A549 (cell line): Measurements from ENCODE around the gene TMEM186. TPM values are rescaled to one million over a fixed set of nuclear protein-coding genes. Genes with fewer than 3 reads are reported as not detected.
A peak's percentile ranks its signal among the peaks of the same experiment; 100 is the strongest.

Source experiments
- ATAC-seq, 2 experiments: fragments of 200-7000 bp in 1 of 2; fragments of >200 bp in 1 of 2; cut with Nextera tagmentation in 1 of 2; cut with Tn5 transposase in 1 of 2; 3 replicates each; pipeline versions ENCODE4 v1.8.0 to v1.9.1; 2018 to 2020; ENCODE audit warnings: mild to moderate bottlenecking in 1 of 2, moderate library complexity in 1 of 2
- CTCF ChIA-PET: fragments of 300-600 bp; sonication (Branson Sonifier 250); formaldehyde crosslinking; extraction: SDS; loops from one replicate; lab custom pipeline; 2021; ENCODE audit warnings: antibody characterized with exemption, inconsistent platforms; lab: Yijun Ruan, JAX
- POLR2A ChIA-PET: fragments of 350-600 bp; formaldehyde crosslinking; extraction: SDS; loops from one replicate; lab custom pipeline; 2021; ENCODE audit warnings: antibody characterized with exemption, inconsistent platforms; lab: Yijun Ruan, JAX
- DNase-seq, 2 experiments: peaks; one replicate each; pipeline versions ENCODE4 v3.0.0 to v3.0.0-alpha.2; 2011 to 2016; ENCODE audit warnings: low read depth in 1 of 2, low spot score in 1 of 2
- FAIRE-seq: peaks from 2 replicates; lab custom pipeline; 2011; peaks lifted over from hg19 to GRCh38; lab: Jason Lieb, UNC
- H3K27ac ChIP-seq, 2 experiments: fragments of >200 bp; sonication (Bioruptor Twin); formaldehyde crosslinking; 3 replicates each; pipeline ENCODE4 v1.5.1; 2016 to 2017
- H3K4me1 ChIP-seq: fragments of >200 bp; sonication (Bioruptor Twin); formaldehyde crosslinking; 3 replicates; pipeline ENCODE4 v1.6.1; 2016
- H3K4me2 ChIP-seq: fragments of >200 bp; sonication (Bioruptor Twin); formaldehyde crosslinking; 3 replicates; pipeline ENCODE4 v1.6.1; 2016
- H3K4me3 ChIP-seq: fragments of >200 bp; sonication (Bioruptor Twin); formaldehyde crosslinking; 3 replicates; pipeline ENCODE4 v1.5.1; 2016
- H3K9me3 ChIP-seq: fragments of >200 bp; sonication (Bioruptor Twin); formaldehyde crosslinking; 3 replicates; pipeline ENCODE4 v1.6.1; 2016
- ATOH8 ChIP-seq: fragments of 250-450 bp; sonication (Bioruptor Pico); IDR thresholded peaks from 2 replicates; pipeline ENCODE4 v1.5.0; 2020; ENCODE audit warnings: low read depth, mild to moderate bottlenecking, moderate library complexity
- CBX2 ChIP-seq: fragments of 200-600 bp; sonication (generic); IDR thresholded peaks from 2 replicates; pipeline ENCODE4 v1.6.1; 2016; ENCODE audit warnings: low read depth, mild to moderate bottlenecking, borderline replicate concordance
- CBX8 ChIP-seq: fragments of 200-600 bp; sonication (generic); IDR thresholded peaks from 2 replicates; pipeline ENCODE4 v1.6.1; 2016
- CHD4 ChIP-seq: fragments of 200-600 bp; sonication (generic); IDR thresholded peaks from 2 replicates; pipeline ENCODE4 v1.6.1; 2016; ENCODE audit warnings: antibody characterized with exemption, mild to moderate bottlenecking, borderline replicate concordance
- E2F6 ChIP-seq: IDR thresholded peaks from 2 replicates; pipeline ENCODE4 v1.6.1; 2012; ENCODE audit warnings: low read depth, borderline replicate concordance
- EHMT2 ChIP-seq: fragments of 200-600 bp; sonication (generic); IDR thresholded peaks from 2 replicates; pipeline ENCODE4 v1.6.1; 2016; ENCODE audit warnings: antibody characterized with exemption, low read depth, mild to moderate bottlenecking, moderate library complexity
- EP300 ChIP-seq, 2 experiments: fragments of >200 bp; sonication (Bioruptor Twin); formaldehyde crosslinking; IDR thresholded peaks; 2 replicates in 1 of 2; 3 replicates in 1 of 2; pipeline ENCODE4 v1.6.1; 2016 to 2017
- FOSL2 ChIP-seq, 2 experiments: fragments of 450-650 bp in 1 of 2; fragments of >200 bp in 1 of 2; sonication (Bioruptor Twin) in 1 of 2; formaldehyde crosslinking; IDR thresholded peaks; 2 replicates each; pipeline versions ENCODE4 v1.5.0 to v1.6.1; 2016 to 2020; ENCODE audit warnings: mild to moderate bottlenecking in 1 of 2, moderate library complexity in 1 of 2
- FOXS1 ChIP-seq: fragments of 250-450 bp; sonication (Bioruptor Pico); IDR thresholded peaks from 2 replicates; pipeline ENCODE4 v1.5.0; 2020; ENCODE audit warnings: mild to moderate bottlenecking, moderate library complexity
- GATA3 ChIP-seq: IDR thresholded peaks from 2 replicates; pipeline ENCODE4 v1.6.1; 2012; ENCODE audit warnings: borderline replicate concordance
- HDAC2 ChIP-seq: fragments of 200-600 bp; sonication (generic); IDR thresholded peaks from 2 replicates; pipeline ENCODE4 v1.6.1; 2016
- HEYL ChIP-seq: fragments of 250-450 bp; sonication (Bioruptor Pico); IDR thresholded peaks from 2 replicates; pipeline ENCODE4 v1.8.0; 2021; ENCODE audit warnings: mild to moderate bottlenecking, moderate library complexity
- HOXA7 ChIP-seq: fragments of 250-450 bp; sonication (Bioruptor Pico); IDR thresholded peaks from 2 replicates; pipeline ENCODE4 v1.5.0; 2020; ENCODE audit warnings: mild to moderate bottlenecking, moderate library complexity
- HOXB13 ChIP-seq: fragments of 250-450 bp; sonication (Bioruptor Pico); IDR thresholded peaks from 2 replicates; pipeline ENCODE4 v1.5.0; 2020; ENCODE audit warnings: low read depth, mild to moderate bottlenecking, moderate library complexity
- HOXB5 ChIP-seq: fragments of 250-450 bp; sonication (Bioruptor Pico); IDR thresholded peaks from 2 replicates; pipeline ENCODE4 v1.5.0; 2020; ENCODE audit warnings: mild to moderate bottlenecking, moderate library complexity
- JUN ChIP-seq, 2 experiments: fragments of >200 bp; sonication (Bioruptor Twin); formaldehyde crosslinking; IDR thresholded peaks; 2 replicates in 1 of 2; 3 replicates in 1 of 2; pipeline ENCODE4 v1.6.1; 2016 to 2017
- JUNB ChIP-seq: fragments of >200 bp; sonication (Bioruptor Twin); formaldehyde crosslinking; IDR thresholded peaks from 2 replicates; pipeline ENCODE4 v1.6.1; 2016
- NFE2L2 ChIP-seq: fragments of 150-350 bp; conservative IDR thresholded peaks from 2 replicates; pipeline ENCODE4 v1.6.1; 2014; ENCODE audit warnings: low read length
- NPAS2 ChIP-seq: fragments of 250-450 bp; sonication (Bioruptor Pico); IDR thresholded peaks from 2 replicates; pipeline ENCODE4 v1.8.0; 2022; ENCODE audit warnings: mild to moderate bottlenecking, moderate library complexity, borderline replicate concordance
- NR3C1 ChIP-seq: fragments of >200 bp; sonication (Bioruptor Twin); formaldehyde crosslinking; IDR thresholded peaks from 3 replicates; pipeline ENCODE4 v1.6.1; 2017
- POLR2AphosphoS2 ChIP-seq: conservative IDR thresholded peaks from 2 replicates; pipeline ENCODE4 v1.6.1; 2012; ENCODE audit warnings: low read length, improper control_type of control experiment, inconsistent platforms
- RAD21 ChIP-seq, 2 experiments: fragments of >200 bp in 1 of 2; sonication (Bioruptor Twin) in 1 of 2; formaldehyde crosslinking in 1 of 2; IDR thresholded peaks in 1 of 2; conservative IDR thresholded peaks in 1 of 2; 2 replicates in 1 of 2; 3 replicates in 1 of 2; pipeline ENCODE4 v1.6.1; 2012 to 2018; ENCODE audit warnings: inconsistent platforms in 1 of 2
- RARB ChIP-seq: fragments of 250-450 bp; sonication (Bioruptor Pico); IDR thresholded peaks from 2 replicates; pipeline ENCODE4 v1.8.0; 2021; ENCODE audit warnings: mild to moderate bottlenecking, moderate library complexity
- RCOR1 ChIP-seq: fragments of 150-350 bp; IDR thresholded peaks from 2 replicates; pipeline ENCODE4 v1.6.1; 2014; ENCODE audit warnings: antibody characterized with exemption, low read length, low read depth
- SMC3 ChIP-seq: fragments of >200 bp; sonication (Bioruptor Twin); formaldehyde crosslinking; IDR thresholded peaks from 3 replicates; pipeline ENCODE4 v1.6.1; 2018; ENCODE audit warnings: inconsistent platforms
- ZC3H11A ChIP-seq: fragments of 450-650 bp; IDR thresholded peaks from 2 replicates; pipeline ENCODE4 v1.6.1; 2014; ENCODE audit warnings: antibody characterized with exemption, mild to moderate bottlenecking
- ZNF302 ChIP-seq: fragments of 250-450 bp; sonication (Bioruptor Pico); IDR thresholded peaks from 2 replicates; pipeline ENCODE4 v1.9.0; 2021; ENCODE audit warnings: inconsistent platforms, mild to moderate bottlenecking, moderate library complexity
- ZSCAN20 ChIP-seq: fragments of 250-450 bp; sonication (Bioruptor Pico); IDR thresholded peaks from 2 replicates; pipeline ENCODE4 v1.8.0; 2022; ENCODE audit warnings: mild to moderate bottlenecking, moderate library complexity
- WGBS: methylation state at CpG from one replicate; pipeline ENCODE4 v1.1.6; 2017; ENCODE audit errors: missing lambda C conversion rate; 5-methylcytosine and 5-hydroxymethylcytosine counted together
- polyA plus RNA-seq, 4 experiments: library from polyadenylated mRNA; depleted of rRNA in 3 of 4; stranded (reverse); fragments of >200 nt; fragmentation: RNase III in 1 of 4; extraction: RNeasy Plus Mini Kit Qiagen cat#74134 plus additional on column Dnase treatment in 1 of 4; gene quantifications; 2 replicates in 3 of 4; 3 replicates in 1 of 4; pipeline ENCODE4 v1.2.3, GENCODE V29; 2011 to 2017
- TF ChIP-seq, protein P1 (sequence below): fragments of 200-600 bp; sonication (generic); IDR thresholded peaks from 2 replicates; pipeline ENCODE4 v1.6.1; 2016; ENCODE audit warnings: antibody characterized with exemption, mild to moderate bottlenecking, moderate library complexity
- TF ChIP-seq, protein P2 (sequence below): fragments of >200 bp; sonication (Bioruptor Twin); formaldehyde crosslinking; IDR thresholded peaks from 3 replicates; pipeline ENCODE4 v1.6.1; 2016
- TF ChIP-seq, protein P3 (sequence below): fragments of 450-650 bp; IDR thresholded peaks from 2 replicates; pipeline ENCODE4 v1.6.1; 2014; ENCODE audit warnings: antibody characterized with exemption

TMEM186 gene
- polyA plus RNA-seq, 2 of the 4 experiments (the other 2 are of a cell fraction), result 10.9 to 12.7 TPM

GRCh38 chr16:8831871-8832716, 34.7 kb upstream of the TMEM186 start:
- POLR2A ChIA-PET, result no interaction called here
- CTCF ChIA-PET, result interaction anchor here (1.0 to 1.3 kb wide), 3 partner anchors 10 to 74 kb away, joined by 3 read pairs; no protein-coding TSS in a partner anchor
- FAIRE-seq (no peak), DNase-seq (no peak)
- no peak overlapping the region for H3K4me2 ChIP-seq
- TF ChIP-seq EP300 (IDR thresholded peaks at IDR 0.05) (no peak), FOXS1 (CRISPR knock-in tag) (no peak), ATOH8 (CRISPR knock-in tag) (no peak), NPAS2 (CRISPR knock-in tag) (no peak), HDAC2 (no peak), ZNF302 (no peak), CBX2 (no peak), EHMT2 (no peak), GATA3 (no peak), HOXB5 (CRISPR knock-in tag) (no peak), FOSL2 (IDR thresholded peaks at IDR 0.05) (no peak), FOSL2 (CRISPR knock-in tag; IDR thresholded peaks at IDR 0.05) (no peak), POLR2AphosphoS2 (no peak), HOXA7 (CRISPR knock-in tag) (no peak), SMC3 (no peak), NFE2L2 (no peak)
- TF ChIP-seq, protein P1, sequence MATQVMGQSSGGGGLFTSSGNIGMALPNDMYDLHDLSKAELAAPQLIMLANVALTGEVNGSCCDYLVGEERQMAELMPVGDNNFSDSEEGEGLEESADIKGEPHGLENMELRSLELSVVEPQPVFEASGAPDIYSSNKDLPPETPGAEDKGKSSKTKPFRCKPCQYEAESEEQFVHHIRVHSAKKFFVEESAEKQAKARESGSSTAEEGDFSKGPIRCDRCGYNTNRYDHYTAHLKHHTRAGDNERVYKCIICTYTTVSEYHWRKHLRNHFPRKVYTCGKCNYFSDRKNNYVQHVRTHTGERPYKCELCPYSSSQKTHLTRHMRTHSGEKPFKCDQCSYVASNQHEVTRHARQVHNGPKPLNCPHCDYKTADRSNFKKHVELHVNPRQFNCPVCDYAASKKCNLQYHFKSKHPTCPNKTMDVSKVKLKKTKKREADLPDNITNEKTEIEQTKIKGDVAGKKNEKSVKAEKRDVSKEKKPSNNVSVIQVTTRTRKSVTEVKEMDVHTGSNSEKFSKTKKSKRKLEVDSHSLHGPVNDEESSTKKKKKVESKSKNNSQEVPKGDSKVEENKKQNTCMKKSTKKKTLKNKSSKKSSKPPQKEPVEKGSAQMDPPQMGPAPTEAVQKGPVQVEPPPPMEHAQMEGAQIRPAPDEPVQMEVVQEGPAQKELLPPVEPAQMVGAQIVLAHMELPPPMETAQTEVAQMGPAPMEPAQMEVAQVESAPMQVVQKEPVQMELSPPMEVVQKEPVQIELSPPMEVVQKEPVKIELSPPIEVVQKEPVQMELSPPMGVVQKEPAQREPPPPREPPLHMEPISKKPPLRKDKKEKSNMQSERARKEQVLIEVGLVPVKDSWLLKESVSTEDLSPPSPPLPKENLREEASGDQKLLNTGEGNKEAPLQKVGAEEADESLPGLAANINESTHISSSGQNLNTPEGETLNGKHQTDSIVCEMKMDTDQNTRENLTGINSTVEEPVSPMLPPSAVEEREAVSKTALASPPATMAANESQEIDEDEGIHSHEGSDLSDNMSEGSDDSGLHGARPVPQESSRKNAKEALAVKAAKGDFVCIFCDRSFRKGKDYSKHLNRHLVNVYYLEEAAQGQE, result no peak
- TF ChIP-seq, protein P2, sequence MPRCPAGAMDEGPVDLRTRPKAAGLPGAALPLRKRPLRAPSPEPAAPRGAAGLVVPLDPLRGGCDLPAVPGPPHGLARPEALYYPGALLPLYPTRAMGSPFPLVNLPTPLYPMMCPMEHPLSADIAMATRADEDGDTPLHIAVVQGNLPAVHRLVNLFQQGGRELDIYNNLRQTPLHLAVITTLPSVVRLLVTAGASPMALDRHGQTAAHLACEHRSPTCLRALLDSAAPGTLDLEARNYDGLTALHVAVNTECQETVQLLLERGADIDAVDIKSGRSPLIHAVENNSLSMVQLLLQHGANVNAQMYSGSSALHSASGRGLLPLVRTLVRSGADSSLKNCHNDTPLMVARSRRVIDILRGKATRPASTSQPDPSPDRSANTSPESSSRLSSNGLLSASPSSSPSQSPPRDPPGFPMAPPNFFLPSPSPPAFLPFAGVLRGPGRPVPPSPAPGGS, result no peak
- TF ChIP-seq, protein P3, sequence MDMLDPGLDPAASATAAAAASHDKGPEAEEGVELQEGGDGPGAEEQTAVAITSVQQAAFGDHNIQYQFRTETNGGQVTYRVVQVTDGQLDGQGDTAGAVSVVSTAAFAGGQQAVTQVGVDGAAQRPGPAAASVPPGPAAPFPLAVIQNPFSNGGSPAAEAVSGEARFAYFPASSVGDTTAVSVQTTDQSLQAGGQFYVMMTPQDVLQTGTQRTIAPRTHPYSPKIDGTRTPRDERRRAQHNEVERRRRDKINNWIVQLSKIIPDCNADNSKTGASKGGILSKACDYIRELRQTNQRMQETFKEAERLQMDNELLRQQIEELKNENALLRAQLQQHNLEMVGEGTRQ, result no peak
- TF ChIP-seq, all 56 proteins: peak for 0
- no peaks in the 10 kb centered on the region for H3K9me3 ChIP-seq
- no peaks in the 10 kb centered on the region for H3K4me1 ChIP-seq
- no peak overlapping the region for H3K27ac ChIP-seq
- WGBS, result 92% methylated on average over 18 of the region's 18 CpGs
- H3K4me3 ChIP-seq, result no peak overlapping the region
- no peak; a peak in 1 of 6 replicates for ATAC-seq

DNA sequence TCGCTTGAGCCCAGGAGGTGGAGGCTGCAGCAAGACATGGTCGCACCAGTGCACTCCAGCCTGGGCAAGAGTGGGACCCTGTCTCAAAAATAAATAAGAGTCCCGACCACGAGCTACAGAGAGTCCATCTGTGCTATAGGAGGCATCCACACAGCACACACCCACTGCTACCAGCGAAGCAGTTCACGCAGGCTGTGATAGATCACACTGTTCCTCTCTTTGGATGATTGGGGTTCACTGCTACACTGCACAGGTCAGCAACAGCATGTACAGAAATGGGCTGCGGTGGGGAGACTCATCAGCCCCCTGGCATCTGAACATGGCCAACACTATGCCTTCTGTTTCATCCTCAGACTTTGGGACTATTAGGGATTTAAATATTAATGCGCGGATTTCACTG, 34.0 kb upstream of the TMEM186 start:
- no peaks in the 10 kb centered on the region for H3K4me1 ChIP-seq
- H3K4me2 ChIP-seq, result no peak overlapping the region
- FAIRE-seq, result no peak
- no peak overlapping the region for H3K27ac ChIP-seq
- DNase-seq, result no peak
- no peaks in the 10 kb centered on the region for H3K9me3 ChIP-seq
- H3K4me3 ChIP-seq, result no peak overlapping the region
- POLR2A ChIA-PET, result no interaction called here
- no peak for TF ChIP-seq CBX2
- TF ChIP-seq ZC3H11A, result no peak
- no peak for TF ChIP-seq JUN (IDR thresholded peaks at IDR 0.05)
- TF ChIP-seq RCOR1, result no peak
- no peak for TF ChIP-seq CBX8
- TF ChIP-seq JUNB, result no peak
- no peak for TF ChIP-seq FOSL2 (IDR thresholded peaks at IDR 0.05)
- no peak for TF ChIP-seq FOSL2 (CRISPR knock-in tag; IDR thresholded peaks at IDR 0.05)
- no peak for TF ChIP-seq RAD21 (conservative IDR thresholded peaks at IDR 0.05 in 1 of 2, IDR thresholded peaks at IDR 0.05 in 1 of 2)
- TF ChIP-seq HOXB13 (CRISPR knock-in tag), result no peak
- no peak for TF ChIP-seq CHD4
- no peak for TF ChIP-seq HOXB5 (CRISPR knock-in tag)
- no peak for TF ChIP-seq E2F6
- TF ChIP-seq NR3C1, result no peak
- TF ChIP-seq HEYL (CRISPR knock-in tag), result no peak
- no peak for TF ChIP-seq GATA3
- TF ChIP-seq RARB (CRISPR knock-in tag), result no peak
- TF ChIP-seq ZSCAN20 (CRISPR knock-in tag), result no peak
- ATAC-seq, result peak; percentile 34 to 44; a peak in 2 of 6 replicates
- CTCF ChIA-PET, result interaction anchor here (1.0 to 1.3 kb wide), 3 partner anchors 10 to 75 kb away, joined by 3 read pairs; no protein-coding TSS in a partner anchor
- 92% methylated on average over 9 of the region's 9 CpGs for WGBS
